ENCODE data around the gene DAPK1.
"Not testable (repeated sequence)": the region's sequence is repeated elsewhere in the genome, so short reads cannot be mapped to it uniquely, and the experiment has no call there.

DAPK1 gene

DNA sequence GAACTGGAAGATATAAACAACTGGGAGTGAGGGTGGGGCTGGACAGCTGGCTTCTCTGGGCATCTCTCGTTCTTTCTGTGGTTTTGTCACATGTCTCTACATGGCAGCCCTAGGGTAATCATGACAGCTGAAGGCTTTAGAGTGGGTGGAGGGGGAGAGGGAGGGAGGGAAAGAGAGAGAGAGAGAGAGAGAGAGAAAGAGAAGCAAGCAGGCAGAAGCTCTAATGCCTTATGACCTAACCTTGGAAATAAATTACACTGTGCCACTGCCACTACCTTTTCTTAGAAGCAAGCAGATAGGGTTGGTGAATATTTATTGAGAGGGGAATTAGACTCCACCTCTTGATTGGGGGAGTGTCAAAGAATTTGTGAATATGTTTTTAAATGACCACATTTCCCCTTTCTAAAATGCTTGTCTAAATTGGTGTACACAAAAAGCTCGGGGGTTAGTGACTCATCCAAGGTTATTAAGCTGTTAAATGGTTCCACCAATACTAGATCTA, 2.6 kb upstream of the DAPK1 start:
- in situ Hi-C loops (cut with HindIII; ENCODE audit: low sequenced_read_pairs): no loop called here
- TF ChIP-seq, protein P1, sequence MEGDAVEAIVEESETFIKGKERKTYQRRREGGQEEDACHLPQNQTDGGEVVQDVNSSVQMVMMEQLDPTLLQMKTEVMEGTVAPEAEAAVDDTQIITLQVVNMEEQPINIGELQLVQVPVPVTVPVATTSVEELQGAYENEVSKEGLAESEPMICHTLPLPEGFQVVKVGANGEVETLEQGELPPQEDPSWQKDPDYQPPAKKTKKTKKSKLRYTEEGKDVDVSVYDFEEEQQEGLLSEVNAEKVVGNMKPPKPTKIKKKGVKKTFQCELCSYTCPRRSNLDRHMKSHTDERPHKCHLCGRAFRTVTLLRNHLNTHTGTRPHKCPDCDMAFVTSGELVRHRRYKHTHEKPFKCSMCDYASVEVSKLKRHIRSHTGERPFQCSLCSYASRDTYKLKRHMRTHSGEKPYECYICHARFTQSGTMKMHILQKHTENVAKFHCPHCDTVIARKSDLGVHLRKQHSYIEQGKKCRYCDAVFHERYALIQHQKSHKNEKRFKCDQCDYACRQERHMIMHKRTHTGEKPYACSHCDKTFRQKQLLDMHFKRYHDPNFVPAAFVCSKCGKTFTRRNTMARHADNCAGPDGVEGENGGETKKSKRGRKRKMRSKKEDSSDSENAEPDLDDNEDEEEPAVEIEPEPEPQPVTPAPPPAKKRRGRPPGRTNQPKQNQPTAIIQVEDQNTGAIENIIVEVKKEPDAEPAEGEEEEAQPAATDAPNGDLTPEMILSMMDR (IDR thresholded peaks at IDR 0.05; ENCODE audit: low read depth, low read length): no peak
- no peak overlapping the region for H3K4me3 ChIP-seq (ENCODE audit: low read depth, low read length)
- DNase-seq (ENCODE audit: low read depth, low spot score): no peak

DNA sequence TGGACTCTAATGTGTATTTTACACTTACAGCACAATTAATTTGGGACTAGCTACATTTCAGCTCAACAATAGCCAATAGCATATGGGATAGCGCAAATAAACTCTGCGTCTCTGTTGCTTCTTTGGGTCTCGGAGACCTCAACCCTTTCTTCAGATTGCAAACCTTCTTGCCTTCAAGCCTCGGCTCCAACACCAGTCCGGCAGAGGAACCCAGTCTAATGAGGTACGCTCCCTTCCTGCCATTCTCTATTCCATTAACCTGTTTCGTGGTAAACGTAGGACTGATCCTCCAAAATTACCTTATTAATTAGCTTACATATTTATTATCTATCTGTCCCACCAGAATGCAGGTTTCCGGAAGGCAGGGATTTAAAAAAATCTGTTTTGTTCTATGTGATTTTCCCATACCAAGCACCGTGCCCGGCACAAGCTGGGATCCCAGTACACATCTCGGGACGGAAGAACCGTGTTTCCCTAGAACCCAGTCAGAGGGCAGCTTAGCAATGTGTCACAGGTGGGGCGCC, 525 bp upstream of the DAPK1 start:
- TF ChIP-seq, protein P1 (IDR thresholded peaks at IDR 0.05; ENCODE audit: low read depth, low read length): no peak
- in situ Hi-C loops (cut with HindIII; ENCODE audit: low sequenced_read_pairs): no loop called here
- peak overlapping the region; percentile 57 for H3K4me3 ChIP-seq (ENCODE audit: low read depth, low read length)
- DNase-seq (ENCODE audit: low read depth, low spot score): no peak

GRCh38 chr9:87498046-87498810, 561 bp downstream of the DAPK1 start:
- peak; percentile 30 for DNase-seq (ENCODE audit: low read depth, low spot score)
- TF ChIP-seq, protein P1 (IDR thresholded peaks at IDR 0.05; ENCODE audit: low read depth, low read length): peak; percentile 23
- in situ Hi-C loops (cut with HindIII; ENCODE audit: low sequenced_read_pairs): no loop called here
- H3K4me3 ChIP-seq (ENCODE audit: low read depth, low read length): peak overlapping the region; percentile 57

GRCh38 chr9:87498811-87499360, 1.2 kb downstream of the DAPK1 start:
- in situ Hi-C loops (cut with HindIII; ENCODE audit: low sequenced_read_pairs): no loop called here
- no peak for DNase-seq (ENCODE audit: low read depth, low spot score)
- TF ChIP-seq, protein P1 (IDR thresholded peaks at IDR 0.05; ENCODE audit: low read depth, low read length): no peak
- H3K4me3 ChIP-seq (ENCODE audit: low read depth, low read length): peak overlapping the region; percentile 57

- H3K4me3 ChIP-seq (ENCODE audit: low read depth, low read length): peak overlapping the region; percentile 57
- TF ChIP-seq, protein P1 (IDR thresholded peaks at IDR 0.05; ENCODE audit: low read depth, low read length): no peak
Measured at GRCh38 chr9:87499424-87500017, 1.9 kb downstream of the DAPK1 start.

DNA sequence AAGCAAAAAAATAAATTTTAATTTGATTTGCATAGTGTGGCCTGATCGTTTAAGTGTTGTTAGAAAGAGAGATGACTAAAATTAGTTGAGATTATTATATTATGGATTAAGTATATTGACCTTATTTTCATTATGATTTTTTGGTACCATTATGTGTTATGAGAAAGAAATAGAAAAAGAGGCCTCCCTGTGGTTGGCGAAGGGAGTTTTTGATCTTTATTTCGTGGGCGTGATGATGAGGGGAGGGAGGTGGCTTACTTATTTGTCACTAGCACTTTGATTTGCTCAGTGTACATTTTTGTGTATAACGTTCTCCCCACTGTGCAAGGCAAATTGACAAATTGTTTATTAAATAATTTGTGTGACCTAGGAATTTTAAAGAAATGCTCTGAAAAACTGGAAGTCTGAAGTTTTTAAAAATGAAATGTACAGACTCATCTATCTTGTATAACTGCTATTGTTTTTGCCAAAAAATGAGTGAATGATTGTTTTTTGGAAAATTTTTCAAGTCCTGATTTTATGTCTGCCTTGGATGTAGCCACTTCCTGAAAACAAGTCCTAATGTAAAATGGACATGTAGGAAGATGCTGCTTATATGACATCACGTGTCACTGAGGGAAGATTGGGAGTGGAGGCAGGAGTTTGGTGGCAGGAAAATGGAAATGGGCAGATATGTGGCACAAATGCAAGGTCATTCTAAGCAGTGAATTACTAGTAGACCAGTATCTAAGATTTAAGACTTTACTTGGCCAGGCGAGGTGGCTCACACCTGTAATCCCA, 3.0 kb downstream of the DAPK1 start:
- DNase-seq (ENCODE audit: low read depth, low spot score): no peak
- TF ChIP-seq, protein P1 (IDR thresholded peaks at IDR 0.05; ENCODE audit: low read depth, low read length): no peak
- in situ Hi-C loops (cut with HindIII; ENCODE audit: low sequenced_read_pairs): no loop called here
- no peak overlapping the region for H3K4me3 ChIP-seq (ENCODE audit: low read depth, low read length)

More at GRCh38 chr9:87499424-87500017, 1.9 kb downstream of the DAPK1 start:
- in situ Hi-C loops (cut with HindIII; ENCODE audit: low sequenced_read_pairs): no loop called here
- no peak for DNase-seq (ENCODE audit: low read depth, low spot score)

- H3K4me3 ChIP-seq (ENCODE audit: low read depth, low read length); in situ Hi-C loops (cut with HindIII; ENCODE audit: low sequenced_read_pairs); DNase-seq (ENCODE audit: low read depth, low spot score): not testable (repeated sequence)
Measured at GRCh38 chr9:87501271-87501656, 3.6 kb downstream of the DAPK1 start.
